ENCODE results near the gene TRIM17.

The TRIM17 gene

GRCh38 chr1:228415853-228416216, 826 bp downstream of the TRIM17 start:
- no peak for DNase-seq

- DNase-seq = peak in 1 of 14 donors; percentile 55
These were observed 1.4 kb downstream of the TRIM17 start for GRCh38 chr1:228415221-228415620.

GRCh38 chr1:228414511-228415211, 2.0 kb downstream of the TRIM17 start:
- peak in 1 of 14 donors; percentile 55 for DNase-seq

GRCh38 chr1:228413241-228414010, 3.2 kb downstream of the TRIM17 start:
- DNase-seq = peak in 1 of 14 donors; percentile 28

GRCh38 chr1:228411548-228412430, 4.9 kb downstream of the TRIM17 start:
- DNase-seq = no peak

GRCh38 chr1:228411121-228411520, 5.5 kb downstream of the TRIM17 start:
- DNase-seq = no peak

- DNase-seq = no peak
These were observed 6.0 kb downstream of the TRIM17 start for GRCh38 chr1:228410671-228411070.

- no peak for DNase-seq
These were observed 6.6 kb downstream of the TRIM17 start for GRCh38 chr1:228410015-228410414.

- DNase-seq = no peak
These were observed 7.5 kb downstream of the TRIM17 start for GRCh38 chr1:228408869-228409805.

GRCh38 chr1:228408041-228408868, 8.4 kb downstream of the TRIM17 start:
- peak in 1 of 14 donors; percentile 30 for DNase-seq

GRCh38 chr1:228407106-228408040, 9.3 kb downstream of the TRIM17 start:
- peak in 1 of 14 donors; percentile 71 for DNase-seq

- DNase-seq = no peak
These were observed 10.8 kb downstream of the TRIM17 start for GRCh38 chr1:228405979-228406228.

- DNase-seq = no peak
These were observed 11.3 kb downstream of the TRIM17 start for GRCh38 chr1:228405200-228405978.

GRCh38 chr1:228404107-228404720, 12.4 kb downstream of the TRIM17 start:
- DNase-seq = no peak

- DNase-seq = no peak
These were observed 13.4 kb downstream of the TRIM17 start for GRCh38 chr1:228403231-228403631.

GRCh38 chr1:228402641-228403025, 14.0 kb downstream of the TRIM17 start:
- DNase-seq = no peak

- no peak for DNase-seq
These were observed 14.7 kb downstream of the TRIM17 start for GRCh38 chr1:228401782-228402640.
